ENCODE measurements around the gene SFMBT2. TPM values are rescaled to one million over a fixed set of nuclear protein-coding genes. Genes with fewer than 3 reads are reported as not detected.

SFMBT2 gene
- total RNA-seq, 1 donor from 2014 or later: 9.1 TPM

- Mint-ChIP-seq H3K4me3 (ENCODE audit: low read depth) (no peak overlapping the region), H3K27ac (no peak overlapping the region)
These were observed 82.9 kb downstream of the SFMBT2 start for GRCh38 chr10:7327885-7328284.

GRCh38 chr10:7322623-7323022, 88.2 kb downstream of the SFMBT2 start:
- H3K36me3 Mint-ChIP-seq (ENCODE audit: insufficient read depth): peaks cover 5% of the 10 kb centered on the region

More at GRCh38 chr10:7327885-7328284, 82.9 kb downstream of the SFMBT2 start:
- Mint-ChIP-seq H3K36me3 (ENCODE audit: insufficient read depth) (peaks cover 10% of the 10 kb centered on the region), H3K4me1 (ENCODE audit: low read depth) (no peaks in the 10 kb centered on the region), H3K9me3 (ENCODE audit: low read depth) (peaks cover 24% of the 10 kb centered on the region), H3K27me3 (no peaks in the 10 kb centered on the region)
- TF ChIP-seq CTCF (IDR thresholded peaks at IDR 0.05; ENCODE audit: unreplicated experiment): no peak
- no peak for DNase-seq (ENCODE audit: low spot score, unreplicated experiment)

GRCh38 chr10:7320072-7320471, 90.8 kb downstream of the SFMBT2 start:
- DNase-seq (ENCODE audit: low spot score, unreplicated experiment): no peak
- Mint-ChIP-seq H3K9me3 (ENCODE audit: low read depth) (peaks cover 15% of the 10 kb centered on the region), H3K4me3 (ENCODE audit: low read depth) (no peak overlapping the region), H3K36me3 (ENCODE audit: insufficient read depth) (peaks cover 2% of the 10 kb centered on the region), H3K4me1 (ENCODE audit: low read depth) (no peaks in the 10 kb centered on the region), H3K27me3 (peaks cover 41% of the 10 kb centered on the region), H3K27ac (no peak overlapping the region)
- TF ChIP-seq CTCF (IDR thresholded peaks at IDR 0.05; ENCODE audit: unreplicated experiment): no peak

More at GRCh38 chr10:7322623-7323022, 88.2 kb downstream of the SFMBT2 start:
- Mint-ChIP-seq H3K27ac (no peak overlapping the region), H3K9me3 (ENCODE audit: low read depth) (peaks cover 24% of the 10 kb centered on the region), H3K4me1 (ENCODE audit: low read depth) (no peaks in the 10 kb centered on the region), H3K27me3 (peaks cover 23% of the 10 kb centered on the region), H3K4me3 (ENCODE audit: low read depth) (no peak overlapping the region)
- no peak for TF ChIP-seq CTCF (IDR thresholded peaks at IDR 0.05; ENCODE audit: unreplicated experiment)
- DNase-seq (ENCODE audit: low spot score, unreplicated experiment): no peak

GRCh38 chr10:7319632-7320031, 91.2 kb downstream of the SFMBT2 start:
- Mint-ChIP-seq H3K9me3 (ENCODE audit: low read depth) (peaks cover 15% of the 10 kb centered on the region), H3K27ac (no peak overlapping the region), H3K4me3 (ENCODE audit: low read depth) (no peak overlapping the region), H3K27me3 (peaks cover 44% of the 10 kb centered on the region), H3K4me1 (ENCODE audit: low read depth) (no peaks in the 10 kb centered on the region), H3K36me3 (ENCODE audit: insufficient read depth) (peaks cover 2% of the 10 kb centered on the region)
- no peak for TF ChIP-seq CTCF (IDR thresholded peaks at IDR 0.05; ENCODE audit: unreplicated experiment)
- no peak for DNase-seq (ENCODE audit: low spot score, unreplicated experiment)

GRCh38 chr10:7318836-7319235, 92.0 kb downstream of the SFMBT2 start:
- H3K36me3 Mint-ChIP-seq (ENCODE audit: insufficient read depth): no peaks in the 10 kb centered on the region
- H3K27me3 Mint-ChIP-seq: peaks cover 51% of the 10 kb centered on the region
- H3K27ac Mint-ChIP-seq: no peak overlapping the region
- TF ChIP-seq CTCF (IDR thresholded peaks at IDR 0.05; ENCODE audit: unreplicated experiment): no peak
- H3K9me3 Mint-ChIP-seq (ENCODE audit: low read depth): peaks cover 9% of the 10 kb centered on the region
- no peak overlapping the region for H3K4me3 Mint-ChIP-seq (ENCODE audit: low read depth)
- H3K4me1 Mint-ChIP-seq (ENCODE audit: low read depth): no peaks in the 10 kb centered on the region
- no peak for DNase-seq (ENCODE audit: low spot score, unreplicated experiment)
